Measurements from ENCODE around the gene LEPR.

GRCh38 chr1:65401612-65402011, 18.9 kb upstream of the LEPR start:
- TF ChIP-seq, protein P1, sequence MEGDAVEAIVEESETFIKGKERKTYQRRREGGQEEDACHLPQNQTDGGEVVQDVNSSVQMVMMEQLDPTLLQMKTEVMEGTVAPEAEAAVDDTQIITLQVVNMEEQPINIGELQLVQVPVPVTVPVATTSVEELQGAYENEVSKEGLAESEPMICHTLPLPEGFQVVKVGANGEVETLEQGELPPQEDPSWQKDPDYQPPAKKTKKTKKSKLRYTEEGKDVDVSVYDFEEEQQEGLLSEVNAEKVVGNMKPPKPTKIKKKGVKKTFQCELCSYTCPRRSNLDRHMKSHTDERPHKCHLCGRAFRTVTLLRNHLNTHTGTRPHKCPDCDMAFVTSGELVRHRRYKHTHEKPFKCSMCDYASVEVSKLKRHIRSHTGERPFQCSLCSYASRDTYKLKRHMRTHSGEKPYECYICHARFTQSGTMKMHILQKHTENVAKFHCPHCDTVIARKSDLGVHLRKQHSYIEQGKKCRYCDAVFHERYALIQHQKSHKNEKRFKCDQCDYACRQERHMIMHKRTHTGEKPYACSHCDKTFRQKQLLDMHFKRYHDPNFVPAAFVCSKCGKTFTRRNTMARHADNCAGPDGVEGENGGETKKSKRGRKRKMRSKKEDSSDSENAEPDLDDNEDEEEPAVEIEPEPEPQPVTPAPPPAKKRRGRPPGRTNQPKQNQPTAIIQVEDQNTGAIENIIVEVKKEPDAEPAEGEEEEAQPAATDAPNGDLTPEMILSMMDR (conservative IDR thresholded peaks at IDR 0.05; ENCODE audit: low read depth, low read length): no peak
- TF ChIP-seq EZH2 (IDR thresholded peaks at IDR 0.05; ENCODE audit: borderline replicate concordance, low read depth, low read length, poor library complexity, severe bottlenecking): no peak

Measured in A673 (cell line).